GM21367 (cell line): ENCODE measurements around the gene KSR1.

Experiments used
- ATAC-seq: cut with Tn5 transposase; IDR thresholded peaks from one replicate; pipeline ENCODE4 v1.9.1; 2021; ENCODE audit not compliant: unreplicated experiment

The KSR1 gene

DNA sequence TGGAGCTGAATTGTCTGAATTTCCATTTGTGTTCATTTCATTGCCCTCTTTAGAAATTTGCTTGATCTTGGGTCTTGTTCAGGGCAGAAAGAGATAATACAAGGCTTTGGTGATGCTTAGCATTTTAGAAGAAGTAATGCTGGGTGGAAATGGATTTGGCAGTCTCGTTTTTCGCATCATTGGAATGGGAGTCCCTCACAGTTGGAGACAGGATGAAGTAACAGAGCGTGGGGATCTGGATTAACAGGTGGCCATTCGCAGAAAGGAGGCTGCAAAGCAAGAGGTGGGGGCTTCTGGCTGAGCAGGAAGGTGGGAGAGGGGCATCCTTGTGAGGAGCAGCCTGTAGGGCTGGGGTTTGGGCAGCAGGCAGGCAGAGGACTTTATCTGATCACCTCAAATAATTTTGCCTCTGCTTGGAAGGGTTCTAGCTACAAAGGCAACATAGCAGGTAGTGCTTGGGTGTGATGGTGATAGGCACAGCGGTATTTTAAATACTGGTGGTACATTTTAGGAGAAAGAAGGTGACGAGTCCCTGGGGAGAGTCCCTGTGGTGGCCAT lies 17.0 kb downstream of the KSR1 start:
- ATAC-seq, result no peak

DNA sequence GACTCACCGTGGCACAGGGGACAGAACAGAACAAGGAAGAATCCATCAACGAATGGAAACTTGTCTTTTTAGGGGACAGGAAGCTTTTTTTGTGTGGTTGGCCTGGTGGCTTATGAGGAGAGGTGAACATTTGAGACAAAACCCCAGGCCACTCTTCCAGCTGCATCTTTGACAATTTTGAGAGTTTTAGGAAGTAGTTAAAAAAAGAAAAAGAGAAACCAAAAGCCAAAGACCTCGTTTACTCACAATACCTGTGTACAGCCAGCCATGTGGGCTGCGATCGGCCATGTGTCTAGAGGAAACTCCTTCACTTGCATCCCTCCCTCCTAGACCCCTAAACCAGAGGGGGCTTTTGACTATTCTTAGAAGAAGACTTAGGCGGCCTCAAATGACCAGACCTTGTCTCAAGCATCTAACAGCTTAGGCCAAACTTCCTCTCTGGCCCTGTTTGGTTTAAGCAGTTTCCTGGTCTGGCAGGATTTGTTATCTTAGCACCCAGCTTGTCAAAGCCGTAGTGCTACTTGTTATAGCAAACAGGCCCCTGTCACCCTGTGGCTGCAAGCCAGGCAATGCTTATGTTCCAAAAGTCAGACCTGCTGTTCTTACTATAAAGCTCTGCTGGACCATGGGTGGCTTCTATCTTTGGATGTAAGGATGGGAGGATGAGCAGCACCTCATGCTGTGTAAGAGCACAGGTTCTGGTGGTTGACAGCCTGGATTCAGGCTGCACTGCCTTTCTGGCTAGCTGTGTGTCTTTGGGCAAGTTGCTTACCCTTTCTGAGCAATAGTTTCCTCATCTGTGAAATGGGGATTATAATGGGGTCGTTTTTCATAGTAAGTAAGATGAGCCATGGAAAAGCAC lies 17.7 kb downstream of the KSR1 start:
- ATAC-seq, result peak; percentile 36

DNA sequence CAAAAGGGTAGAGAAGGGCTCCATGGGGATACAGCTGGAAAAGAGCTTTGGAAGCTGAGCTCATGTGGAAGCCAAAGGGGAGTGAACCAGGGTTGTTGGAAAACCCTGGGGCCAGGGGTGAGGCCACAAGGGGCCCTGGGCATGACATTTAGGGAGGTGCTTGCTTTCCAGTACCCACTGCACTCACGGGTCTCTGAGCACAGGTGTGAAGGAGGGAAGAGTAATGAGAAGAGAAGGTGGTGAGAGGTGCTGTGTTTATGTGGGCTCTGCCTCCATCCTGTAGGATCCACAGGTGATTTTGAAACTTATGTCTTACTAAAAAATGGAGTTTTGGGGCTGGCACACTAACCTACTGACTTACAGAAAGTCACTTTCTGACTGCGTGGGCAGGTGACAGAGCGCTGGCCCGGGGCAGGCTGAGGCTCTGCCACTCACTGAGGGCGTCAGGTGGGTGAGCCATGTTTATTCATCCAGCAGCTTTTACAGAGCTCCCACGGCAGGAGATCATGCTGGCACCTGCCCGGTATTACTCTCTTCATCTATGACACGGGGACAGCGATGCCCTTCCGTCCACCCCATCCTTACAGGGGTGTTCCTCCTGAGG lies 18.9 kb downstream of the KSR1 start:
- ATAC-seq, result no peak

DNA sequence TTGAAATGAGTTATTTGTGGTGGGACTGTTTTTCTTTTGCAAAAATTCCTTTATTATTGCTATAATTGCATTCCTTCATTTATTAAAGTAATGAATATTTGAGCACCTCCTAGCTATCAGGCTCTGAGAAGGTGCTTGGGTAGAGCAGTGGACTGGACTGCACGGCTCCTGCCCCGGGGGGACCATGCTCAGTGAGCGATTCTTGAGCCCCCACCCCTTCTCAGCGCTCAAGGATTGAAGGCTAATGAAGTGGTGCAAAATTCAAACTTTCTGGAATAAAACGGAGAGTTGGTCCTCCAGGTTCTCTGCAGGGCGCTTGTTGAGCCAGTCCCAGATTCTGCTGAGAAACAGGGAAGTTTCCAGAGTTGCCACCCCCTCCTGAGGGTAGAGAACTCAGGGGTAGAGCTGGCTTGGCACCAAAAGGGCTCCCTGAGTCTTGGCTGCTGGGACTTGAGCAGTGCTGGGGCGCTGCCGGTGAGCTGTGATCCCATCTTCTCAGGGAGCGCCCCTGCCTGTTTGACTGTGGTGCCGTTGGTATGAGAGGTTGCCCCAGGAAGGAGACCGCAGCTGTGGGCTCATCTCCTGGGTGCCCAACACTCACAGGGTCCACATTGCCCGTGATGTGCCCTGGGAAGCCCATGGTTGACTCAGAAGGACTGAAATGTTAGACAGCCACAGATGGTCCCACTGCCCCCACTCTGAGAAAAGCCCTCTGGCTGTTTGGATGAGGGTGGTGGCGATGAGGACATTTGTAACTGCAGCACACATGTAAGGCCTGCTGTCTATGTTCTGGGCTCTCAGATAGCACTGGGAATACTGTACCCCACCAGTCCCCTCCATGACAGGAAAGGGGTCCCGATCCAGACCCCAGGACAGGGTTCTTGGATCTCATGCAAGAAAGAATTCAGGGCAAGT lies 20.0 kb downstream of the KSR1 start:
- no peak for ATAC-seq

DNA sequence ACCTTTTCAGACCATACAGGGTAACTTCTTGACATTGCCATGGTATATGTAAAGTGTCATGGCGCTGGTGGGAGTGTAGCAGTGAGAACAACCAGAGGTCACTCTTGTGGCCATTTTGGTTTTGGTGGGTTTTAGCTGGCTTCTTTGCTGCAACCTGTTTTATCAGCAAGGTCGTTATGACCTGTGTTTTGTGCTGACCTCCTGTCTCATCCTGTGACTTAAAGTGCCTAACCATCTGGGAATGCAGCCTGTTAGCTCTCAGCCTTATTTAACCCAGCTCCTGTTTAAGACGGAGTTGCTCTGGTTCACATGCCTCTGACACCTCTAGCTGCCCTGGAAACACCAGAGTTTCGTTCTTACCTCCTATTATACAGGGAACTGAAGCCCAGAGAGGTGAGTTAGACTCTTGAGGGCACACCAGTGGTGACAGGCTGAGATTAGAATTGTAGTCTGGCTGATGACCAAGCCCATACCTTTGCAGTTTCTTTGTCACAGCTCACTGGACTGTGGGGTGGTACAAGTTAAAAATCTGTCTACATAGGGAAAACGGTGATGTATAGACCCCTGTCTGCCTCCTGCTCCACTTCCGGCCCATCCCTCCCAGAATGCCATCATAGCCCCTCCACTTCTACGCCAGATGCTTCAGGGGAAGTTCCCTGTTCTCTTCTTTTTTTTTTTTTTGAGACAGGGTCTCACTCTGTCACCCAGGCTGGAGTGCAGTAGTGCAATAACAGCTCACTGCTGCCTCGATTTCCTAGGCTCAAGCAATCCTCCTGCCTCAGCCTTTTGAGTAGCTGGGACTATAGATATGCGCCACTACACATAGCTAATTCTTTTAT lies 21.0 kb downstream of the KSR1 start:
- ATAC-seq, result no peak

DNA sequence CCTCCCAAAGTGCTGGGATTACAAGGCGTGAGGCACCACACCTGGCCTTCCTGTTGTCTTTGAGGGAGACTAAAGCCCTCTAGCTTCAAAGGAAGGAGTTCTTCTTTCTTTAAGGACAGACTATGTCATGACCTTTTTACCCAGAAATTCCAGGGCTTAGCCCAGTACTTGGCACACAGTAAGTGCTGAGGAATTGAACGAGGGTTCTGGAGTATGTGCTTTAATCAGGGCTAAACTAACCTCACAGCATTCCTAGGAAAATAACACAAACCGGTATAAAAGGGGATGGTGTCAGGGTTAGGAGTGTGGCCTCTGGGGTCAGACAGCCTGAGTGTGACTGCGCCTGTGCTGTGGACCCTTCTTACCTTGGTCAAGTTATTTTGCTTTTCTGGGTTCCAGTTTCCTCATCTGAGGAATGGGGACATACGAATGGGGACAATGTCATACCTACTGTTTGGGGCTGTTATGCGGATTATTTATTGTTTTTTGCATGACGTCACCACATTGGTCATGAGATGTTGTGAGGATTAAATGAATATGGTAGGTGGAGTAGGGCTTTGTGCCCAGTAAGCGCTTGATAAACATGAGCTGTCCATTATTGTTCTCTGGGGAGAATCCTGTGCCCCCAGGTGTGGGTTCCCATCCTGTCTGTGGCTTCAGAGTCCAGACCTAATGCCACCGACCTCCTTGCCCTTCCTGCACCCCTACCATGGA lies 21.9 kb downstream of the KSR1 start:
- ATAC-seq, result no peak

DNA sequence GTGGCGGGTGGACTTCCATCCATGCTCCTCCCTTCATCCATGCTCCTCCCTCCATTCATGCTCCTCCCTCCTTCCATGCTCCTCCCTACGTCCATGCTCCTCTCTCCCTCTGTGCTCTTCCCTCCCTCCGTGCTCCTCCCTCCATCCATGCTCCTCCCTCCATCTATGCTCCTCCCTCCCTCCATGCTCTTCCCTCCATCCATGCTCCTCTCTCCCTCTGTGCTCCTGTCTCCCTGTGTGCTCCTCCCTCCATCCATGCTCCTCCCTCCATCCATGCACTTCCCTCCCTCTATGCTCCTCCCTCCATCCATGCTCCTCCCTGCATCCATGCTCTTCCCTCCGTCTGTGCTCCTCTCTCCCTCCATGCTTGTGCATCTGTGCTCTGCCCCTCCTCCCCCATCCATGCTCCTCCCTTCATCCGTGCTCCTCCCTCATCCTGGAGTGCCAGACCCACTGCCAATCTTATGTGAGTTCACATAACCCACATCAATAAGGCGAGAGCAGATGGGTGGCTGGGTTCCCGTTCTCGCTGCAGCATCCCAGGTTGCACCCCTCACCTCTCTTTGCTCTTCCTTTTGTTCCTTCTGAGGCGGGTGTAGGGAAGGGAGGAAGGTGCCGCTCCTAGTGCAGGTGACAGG lies 22.8 kb downstream of the KSR1 start:
- no peak for ATAC-seq

DNA sequence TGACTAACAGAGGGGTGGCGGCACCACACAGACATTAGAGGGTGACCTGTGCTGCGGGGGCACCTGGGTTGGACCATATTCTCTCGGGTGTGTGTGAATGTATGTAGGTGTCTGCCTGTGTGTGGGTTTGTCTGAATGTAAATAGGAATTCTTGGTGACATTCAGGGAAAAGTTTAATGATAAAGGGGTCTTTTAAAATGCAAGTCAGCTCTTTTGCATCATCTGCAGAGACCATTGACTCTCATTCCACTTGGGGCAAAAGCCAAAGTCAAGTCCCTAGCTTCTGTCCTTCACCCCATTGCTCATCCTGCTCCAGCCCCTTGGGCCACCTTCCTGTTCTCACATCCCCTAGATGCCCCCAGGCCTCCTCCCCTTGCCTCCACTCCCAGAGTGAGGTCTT lies 23.6 kb downstream of the KSR1 start:
- no peak for ATAC-seq

DNA sequence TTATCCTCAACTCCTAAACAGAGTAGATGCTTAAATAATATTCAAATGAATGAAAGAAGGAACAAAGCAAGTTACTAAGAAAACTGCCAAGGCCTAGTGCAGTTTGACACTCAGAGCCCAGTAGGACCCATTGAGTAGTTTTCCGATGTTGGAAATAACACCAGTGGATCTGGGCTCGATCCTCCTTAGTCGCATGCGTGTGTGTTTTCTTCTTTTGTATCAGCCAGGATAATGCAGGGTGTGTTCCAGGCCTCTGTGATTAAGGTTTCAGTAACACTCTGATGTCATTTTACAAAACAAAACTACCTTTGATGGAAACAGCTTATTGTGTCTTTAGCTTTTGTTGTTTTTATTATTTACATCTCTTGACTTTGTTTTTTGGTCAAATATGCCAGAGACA lies 24.5 kb downstream of the KSR1 start:
- no peak for ATAC-seq

DNA sequence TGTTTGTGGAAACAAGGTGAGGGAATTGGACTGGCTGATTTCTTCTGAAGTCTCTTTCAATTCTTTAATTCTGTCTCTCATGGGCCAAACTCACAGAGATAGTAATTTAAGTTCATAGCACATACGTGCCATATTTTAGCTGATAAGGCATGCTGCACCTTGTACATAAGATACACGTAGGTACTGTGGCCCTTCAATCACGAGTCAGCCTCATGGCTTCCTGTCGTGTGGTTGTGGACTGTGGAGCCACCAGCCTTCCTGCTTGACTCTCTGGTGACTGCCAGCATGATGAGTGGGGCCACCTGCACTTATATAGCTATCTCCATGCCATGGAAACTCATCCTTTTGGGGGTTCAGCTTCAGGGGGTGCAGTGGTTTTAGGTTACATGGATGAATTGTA lies 25.1 kb downstream of the KSR1 start:
- peak; percentile 42 for ATAC-seq

DNA sequence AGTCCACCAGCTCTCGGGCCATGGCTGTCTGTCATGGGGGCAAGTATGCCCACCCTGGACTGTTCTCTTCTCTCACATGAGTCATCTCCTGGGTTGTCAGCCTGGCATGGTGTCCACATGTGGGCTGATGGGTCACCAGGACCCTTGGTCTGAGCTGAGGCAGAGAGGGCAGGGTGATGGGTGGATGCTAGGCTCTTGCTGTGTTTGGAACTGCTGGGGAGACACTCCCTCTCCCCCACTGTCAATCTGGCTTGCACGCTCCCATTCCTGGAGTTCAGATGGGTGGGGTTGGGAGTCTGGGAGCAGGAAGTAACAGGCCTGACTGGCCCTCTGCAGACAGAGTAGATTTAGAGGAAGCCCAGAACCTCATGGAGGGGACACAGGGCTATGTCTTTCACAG lies 28.9 kb downstream of the KSR1 start:
- ATAC-seq, result no peak

DNA sequence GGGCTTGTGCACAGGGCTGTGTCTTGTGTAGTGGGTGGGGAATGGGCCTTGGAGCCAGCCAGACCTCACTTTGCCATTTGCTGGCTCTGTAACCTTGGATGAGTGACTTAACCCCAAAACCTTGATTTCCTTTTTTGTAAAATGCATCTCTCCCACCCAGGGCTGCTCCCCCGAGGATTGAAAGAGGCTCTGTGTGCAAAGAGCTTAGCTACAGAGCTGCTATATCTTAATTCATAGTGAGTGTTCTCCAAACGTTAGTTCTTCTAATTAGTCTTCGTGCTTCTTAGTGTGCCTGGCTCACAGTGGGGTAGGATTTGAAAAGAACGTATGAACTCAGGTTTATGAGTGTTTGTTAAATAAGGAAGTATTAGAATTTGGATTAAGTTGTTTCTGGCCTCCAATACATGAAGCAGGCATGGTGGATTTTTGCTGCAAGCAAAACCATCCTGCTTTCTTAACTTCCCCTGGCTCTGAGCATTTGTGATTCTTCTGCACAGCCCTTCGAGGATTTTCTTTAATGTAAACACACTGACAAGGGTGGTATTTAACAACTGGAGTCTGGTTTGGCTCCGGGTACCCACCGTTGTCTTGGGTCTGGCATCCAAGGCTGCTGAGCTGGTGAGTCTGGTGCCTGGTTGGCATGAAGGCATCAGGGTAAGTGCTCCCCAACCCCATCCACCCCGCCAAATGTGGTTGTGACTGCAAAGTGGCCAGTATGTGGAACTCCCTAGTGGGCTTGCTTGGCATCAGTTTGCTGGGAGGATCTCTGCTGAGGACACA lies 29.7 kb downstream of the KSR1 start:
- ATAC-seq, result no peak

DNA sequence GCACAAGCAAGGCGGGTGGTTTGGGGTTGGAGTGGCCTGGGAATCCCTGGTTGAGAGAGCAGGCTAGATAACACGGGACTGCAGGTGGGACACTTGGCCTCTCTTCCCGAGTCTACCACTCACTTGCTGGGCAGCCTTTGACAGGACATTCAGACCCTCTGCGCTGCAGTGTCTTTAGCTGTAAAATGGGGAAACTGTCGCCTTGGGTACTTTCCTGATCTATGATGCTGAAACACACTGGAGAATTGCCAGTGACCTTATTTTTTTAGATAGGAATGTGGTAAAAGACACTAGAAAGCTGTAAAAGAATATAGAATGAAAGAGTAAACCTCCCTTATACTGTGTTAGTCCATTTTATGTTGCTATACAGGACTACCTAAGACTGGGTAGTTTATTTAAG lies 30.5 kb downstream of the KSR1 start:
- ATAC-seq, result no peak

DNA sequence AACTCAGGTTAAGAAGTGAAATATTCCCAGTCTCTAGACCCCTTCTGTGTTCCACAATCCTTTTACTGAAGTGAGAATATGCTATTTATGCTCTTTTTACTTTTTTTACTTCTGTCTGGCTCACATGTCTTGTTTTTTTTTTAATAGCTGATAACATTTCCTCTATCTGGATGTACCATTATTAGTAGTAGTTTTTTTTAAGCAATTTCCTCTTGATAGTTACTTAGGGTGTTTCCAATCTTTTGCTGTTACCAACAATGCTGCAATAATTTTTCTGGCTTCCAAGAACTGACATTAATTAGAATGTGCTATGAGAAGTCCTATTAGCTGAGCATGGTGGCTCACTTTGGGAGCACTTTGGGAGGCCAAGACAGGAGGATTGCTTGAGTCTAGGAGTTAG lies 32.0 kb downstream of the KSR1 start:
- no peak for ATAC-seq

DNA sequence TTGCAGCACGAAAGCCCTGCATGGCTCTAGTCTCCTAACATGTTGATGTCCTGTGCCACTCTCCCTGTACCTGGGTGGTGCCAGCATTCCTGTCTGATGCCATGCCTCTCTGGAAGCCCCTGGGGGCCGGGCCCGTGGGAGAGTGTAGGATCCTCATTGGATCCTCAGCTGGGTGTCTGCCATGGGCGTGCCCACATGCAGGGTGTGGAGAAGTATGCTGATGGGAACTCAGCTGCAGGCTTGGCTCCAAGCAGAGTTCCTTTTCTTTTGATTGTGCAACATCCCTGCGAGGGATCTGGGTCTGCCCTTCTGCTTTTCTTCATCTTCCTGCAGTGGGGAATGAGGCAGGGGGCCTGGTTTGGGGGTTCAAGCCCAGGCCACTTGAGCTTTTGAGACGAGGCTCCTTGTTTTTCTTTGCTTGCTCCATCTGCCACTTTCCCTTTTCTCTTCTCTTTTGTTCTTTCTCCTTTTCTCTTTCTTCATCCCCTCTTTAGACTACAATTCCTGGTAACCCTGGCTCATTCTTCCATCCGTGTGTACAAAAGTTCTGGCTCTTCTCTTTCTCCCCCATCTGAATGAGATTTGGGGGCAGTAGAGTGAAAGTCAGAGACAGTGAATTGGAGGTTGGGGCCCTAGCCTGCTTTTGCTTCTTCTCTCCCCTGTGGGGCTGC lies 32.9 kb downstream of the KSR1 start:
- no peak for ATAC-seq

DNA sequence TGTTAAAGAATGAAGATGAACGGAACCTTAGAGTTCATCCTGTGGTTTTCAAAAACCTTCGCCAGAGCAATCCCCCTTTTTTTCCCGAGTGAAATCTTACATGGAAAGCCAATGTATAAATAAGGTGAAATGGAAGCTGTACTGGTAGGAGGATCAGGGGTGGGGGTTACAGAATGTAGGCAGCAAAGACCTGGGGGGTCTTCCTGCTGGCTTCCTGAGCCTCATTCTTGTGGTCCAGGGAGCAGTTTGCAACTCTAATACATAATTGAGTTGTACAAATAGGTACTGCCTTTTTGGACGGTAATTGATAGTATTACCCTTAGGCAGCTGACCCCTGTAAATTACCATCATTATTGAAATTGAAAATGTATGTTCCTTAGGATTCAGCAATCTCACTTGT lies 34.1 kb downstream of the KSR1 start:
- no peak for ATAC-seq

DNA sequence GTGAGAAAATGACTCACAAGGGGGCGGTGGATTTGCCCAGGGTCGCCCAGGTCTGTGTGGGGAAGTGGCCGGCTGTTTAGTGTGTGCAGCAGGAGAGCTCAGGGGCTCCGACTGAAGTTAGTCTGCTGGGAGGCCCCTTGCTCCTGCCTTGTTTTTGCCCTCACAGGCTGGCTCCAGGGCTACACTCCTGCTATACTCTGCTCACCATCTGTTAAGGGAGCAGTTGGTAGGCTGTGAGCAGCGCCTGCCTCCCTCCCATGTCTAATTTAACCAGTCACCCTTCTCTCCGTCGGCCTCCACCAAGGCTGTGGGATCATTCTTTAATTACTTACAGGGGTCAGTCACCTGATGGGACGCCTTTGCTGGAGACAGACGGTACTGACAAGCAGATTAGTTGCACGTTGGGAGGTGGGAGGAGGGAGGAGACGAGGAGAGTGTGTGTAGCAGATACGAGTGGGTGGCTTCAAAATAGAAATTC lies 35.5 kb downstream of the KSR1 start:
- no peak for ATAC-seq

DNA sequence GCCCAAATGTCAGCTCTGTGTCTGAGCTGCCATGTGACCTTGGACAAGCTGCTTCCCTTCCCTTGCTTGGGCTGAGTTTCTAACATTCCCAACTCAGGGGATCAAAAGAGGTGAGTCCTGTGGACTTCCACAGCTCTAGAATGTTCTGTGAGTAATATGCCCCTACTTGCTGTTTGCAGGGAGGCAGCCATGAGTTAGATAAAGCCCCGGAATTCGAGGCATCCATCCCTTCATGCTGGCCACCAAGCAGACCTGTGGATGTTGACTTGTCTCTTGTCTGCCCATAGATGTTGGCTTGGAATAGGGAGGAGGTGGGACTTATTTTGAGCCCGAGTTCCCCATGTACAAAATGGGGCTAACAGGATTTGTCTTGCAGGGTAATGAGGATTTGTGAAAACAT lies 36.2 kb downstream of the KSR1 start:
- ATAC-seq, result no peak
